Neural progenitor cell (in vitro differentiated cells): ENCODE results near the gene PDE4A. TPM values are rescaled to one million over a fixed set of nuclear protein-coding genes. Genes with fewer than 3 reads are reported as not detected.

Experiments used
- DNase-seq: peaks from one replicate; pipeline ENCODE4 v3.0.0-alpha.2; 2016; ENCODE audit warnings: low spot score
- H2AFZ ChIP-seq: fragments of 200-600 bp; sonication (generic); replicated peaks from 2 replicates; pipeline ENCODE4 v1.6.1; 2016; ENCODE audit warnings: antibody characterized with exemption
- H3F3A ChIP-seq: fragments of 200-600 bp; sonication (generic); 2 replicates; pipeline ENCODE4 v1.6.1; 2016; ENCODE audit warnings: antibody characterized with exemption, low read depth
- H3K27ac ChIP-seq: fragments of 200-600 bp; sonication (generic); 2 replicates; pipeline ENCODE4 v1.5.1; 2016; ENCODE audit warnings: mild to moderate bottlenecking
- H3K27me3 ChIP-seq: fragments of 200-600 bp; sonication (generic); 2 replicates; pipeline ENCODE4 v1.6.1; 2016; ENCODE audit warnings: mild to moderate bottlenecking, moderate library complexity
- H3K36me3 ChIP-seq: fragments of 200-600 bp; sonication (generic); 2 replicates; pipeline ENCODE4 v1.5.1; 2016
- H3K4me1 ChIP-seq: fragments of 200-600 bp; sonication (generic); 2 replicates; pipeline ENCODE4 v1.6.1; 2016; ENCODE audit warnings: mixed run types
- H3K4me2 ChIP-seq: fragments of 200-600 bp; sonication (generic); 2 replicates; pipeline ENCODE4 v1.6.1; 2016
- H3K4me3 ChIP-seq: fragments of 200-600 bp; sonication (generic); 2 replicates; pipeline ENCODE4 v1.5.1; 2016
- H3K79me2 ChIP-seq: fragments of 200-600 bp; sonication (generic); 2 replicates; pipeline ENCODE4 v1.6.1; 2016; ENCODE audit warnings: low read depth
- H3K9ac ChIP-seq: fragments of 200-600 bp; sonication (generic); 2 replicates; pipeline ENCODE4 v1.6.1; 2016
- H3K9me3 ChIP-seq: fragments of 200-600 bp; sonication (generic); 2 replicates; pipeline ENCODE4 v1.5.1; 2016; ENCODE audit warnings: low read depth
- H4K20me1 ChIP-seq: fragments of 200-600 bp; sonication (generic); 2 replicates; pipeline ENCODE4 v1.6.1; 2016; ENCODE audit warnings: low read depth
- H3K27ac Mint-ChIP-seq: 3 replicates; pipeline ENCODE4 v1.8.0; 2021; ENCODE audit warnings: mixed read lengths
- H3K27me3 Mint-ChIP-seq: 2 replicates; pipeline ENCODE4 v1.8.0; 2022; ENCODE audit warnings: low read depth, mild to moderate bottlenecking, inconsistent platforms, moderate library complexity, mixed read lengths; ENCODE audit not compliant: insufficient read depth
- H3K36me3 Mint-ChIP-seq: 3 replicates; pipeline ENCODE4 v1.8.0; 2021; ENCODE audit warnings: mixed read lengths
- H3K4me1 Mint-ChIP-seq: 3 replicates; pipeline ENCODE4 v1.8.0; 2021; ENCODE audit warnings: mixed read lengths
- H3K4me3 Mint-ChIP-seq: 3 replicates; pipeline ENCODE4 v1.8.0; 2021; ENCODE audit warnings: mild to moderate bottlenecking, moderate library complexity, mixed read lengths
- H3K9me3 Mint-ChIP-seq: 3 replicates; pipeline ENCODE4 v1.8.0; 2020; ENCODE audit warnings: mixed read lengths
- EZH2 ChIP-seq: fragments of 200-600 bp; sonication (generic); IDR thresholded peaks from 2 replicates; pipeline ENCODE4 v1.6.1; 2017; ENCODE audit warnings: antibody characterized with exemption, mild to moderate bottlenecking, moderate library complexity
- EZH2phosphoT487 ChIP-seq: fragments of 200-600 bp; sonication (generic); IDR thresholded peaks from 2 replicates; pipeline ENCODE4 v1.6.1; 2017; ENCODE audit warnings: antibody characterized with exemption
- total RNA-seq: library from RNA; depleted of rRNA; stranded (reverse); fragments of >200 nt; gene quantifications from 2 replicates; pipeline ENCODE4 v1.2.3, GENCODE V29; 2015; ENCODE audit warnings: low replicate concordance
- TF ChIP-seq, protein P1 (sequence below): fragments of 200-600 bp; sonication (generic); IDR thresholded peaks from 2 replicates; pipeline ENCODE4 v1.5.1; 2017; ENCODE audit warnings: antibody characterized with exemption, mild to moderate bottlenecking

Gene PDE4A
- total RNA-seq, 1 donor from 2014 or later: 0.37 TPM

DNA sequence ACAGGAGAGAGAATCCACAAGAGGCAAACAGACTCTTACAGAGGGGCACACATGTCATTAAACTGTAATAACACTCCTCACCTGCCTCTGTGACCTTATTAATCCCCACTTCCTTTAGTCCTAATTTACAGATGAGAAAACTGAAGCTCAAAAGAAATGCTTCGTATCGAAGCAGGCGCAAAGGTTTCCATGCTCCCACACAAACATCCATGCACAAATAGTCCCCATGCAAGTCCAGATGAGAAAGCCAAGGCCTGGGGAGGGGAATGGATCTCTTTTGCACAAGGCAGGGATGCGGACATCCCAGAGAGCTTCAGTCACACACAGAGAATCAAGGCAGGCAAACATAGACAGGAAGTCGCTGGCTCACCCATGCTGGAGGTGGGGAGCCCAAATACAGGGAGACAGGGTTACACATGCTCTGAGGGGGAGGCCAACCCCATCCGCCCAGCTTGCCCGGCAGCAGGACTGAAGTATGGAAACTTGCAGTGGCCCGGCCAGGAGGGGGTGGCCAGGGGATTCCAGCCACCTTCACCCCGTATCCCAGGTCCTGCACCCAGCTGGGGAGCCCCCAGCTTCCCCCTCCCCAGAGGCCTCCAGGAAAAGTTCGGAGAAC lies 96.4 kb downstream of the PDE4A start:
- Mint-ChIP-seq H3K36me3 (no peaks in the 10 kb centered on the region), H3K9me3 (peaks cover 3% of the 10 kb centered on the region), H3K4me3 (peak overlapping the region; percentile 86), H3K27ac (peak overlapping the region; percentile 38), H3K4me1 (peaks cover 34% of the 10 kb centered on the region), H3K27me3 (peaks cover 34% of the 10 kb centered on the region)
- TF ChIP-seq, protein P1, sequence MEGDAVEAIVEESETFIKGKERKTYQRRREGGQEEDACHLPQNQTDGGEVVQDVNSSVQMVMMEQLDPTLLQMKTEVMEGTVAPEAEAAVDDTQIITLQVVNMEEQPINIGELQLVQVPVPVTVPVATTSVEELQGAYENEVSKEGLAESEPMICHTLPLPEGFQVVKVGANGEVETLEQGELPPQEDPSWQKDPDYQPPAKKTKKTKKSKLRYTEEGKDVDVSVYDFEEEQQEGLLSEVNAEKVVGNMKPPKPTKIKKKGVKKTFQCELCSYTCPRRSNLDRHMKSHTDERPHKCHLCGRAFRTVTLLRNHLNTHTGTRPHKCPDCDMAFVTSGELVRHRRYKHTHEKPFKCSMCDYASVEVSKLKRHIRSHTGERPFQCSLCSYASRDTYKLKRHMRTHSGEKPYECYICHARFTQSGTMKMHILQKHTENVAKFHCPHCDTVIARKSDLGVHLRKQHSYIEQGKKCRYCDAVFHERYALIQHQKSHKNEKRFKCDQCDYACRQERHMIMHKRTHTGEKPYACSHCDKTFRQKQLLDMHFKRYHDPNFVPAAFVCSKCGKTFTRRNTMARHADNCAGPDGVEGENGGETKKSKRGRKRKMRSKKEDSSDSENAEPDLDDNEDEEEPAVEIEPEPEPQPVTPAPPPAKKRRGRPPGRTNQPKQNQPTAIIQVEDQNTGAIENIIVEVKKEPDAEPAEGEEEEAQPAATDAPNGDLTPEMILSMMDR: no peak
- TF ChIP-seq EZH2: no peak
- TF ChIP-seq EZH2phosphoT487: no peak
- no peaks in the 10 kb centered on the region for H3K79me2 ChIP-seq
- H3K27me3 ChIP-seq: peaks cover 93% of the 10 kb centered on the region
- no peak overlapping the region for H3K9ac ChIP-seq
- peak overlapping the region; percentile 63 for H2AFZ ChIP-seq
- H3K4me3 ChIP-seq: peak overlapping the region; percentile 44
- H3F3A ChIP-seq: peaks cover 31% of the 10 kb centered on the region
- H3K9me3 ChIP-seq: no peaks in the 10 kb centered on the region
- peaks cover 21% of the 10 kb centered on the region for H3K4me1 ChIP-seq
- H4K20me1 ChIP-seq: peaks cover 22% of the 10 kb centered on the region
- no peak for DNase-seq
- H3K4me2 ChIP-seq: peak overlapping the region; percentile 76
- H3K36me3 ChIP-seq: no peaks in the 10 kb centered on the region
- no peak overlapping the region for H3K27ac ChIP-seq

DNA sequence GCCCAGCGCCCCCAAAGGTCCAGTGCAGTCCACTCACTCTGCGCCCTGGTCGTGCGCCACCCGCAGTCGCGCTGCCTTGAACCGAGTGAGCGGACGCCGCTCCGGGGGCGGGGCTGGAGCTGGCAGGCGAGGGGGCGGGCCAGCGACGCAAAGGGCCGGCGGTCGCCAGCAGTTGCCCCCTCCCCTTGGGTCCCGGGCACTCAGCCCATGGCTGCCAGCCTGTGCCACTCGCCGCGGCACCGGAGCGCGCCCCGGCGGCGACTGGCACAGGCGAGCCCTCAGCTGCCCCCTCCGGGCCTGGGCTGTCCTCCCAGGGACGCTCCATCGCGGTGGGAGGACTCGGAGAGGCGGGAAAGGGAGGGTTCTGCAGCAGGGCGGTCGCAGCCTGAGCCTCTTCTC lies 97.0 kb downstream of the PDE4A start, which contains the start of gene S1PR5:
Gene S1PR5 (minus strand): TSS at position 87 of the 399 bp plus-strand sequence. CDS start 2,436 bp downstream, outside the sequence.
- peak within 1 kb of the TSS; percentile 86 for H3K4me3 Mint-ChIP-seq
- peaks cover 31% of the 10 kb centered on the region for H3F3A ChIP-seq
- H3K9ac ChIP-seq: no peak within 1 kb of the TSS
- peaks cover 21% of the 10 kb centered on the region for H3K4me1 ChIP-seq
- no peaks in the 10 kb centered on the region for H3K36me3 ChIP-seq
- TF ChIP-seq EZH2phosphoT487 (peak; percentile 79), EZH2 (peak; percentile 76)
- TF ChIP-seq, protein P1: peak; percentile 19
- H3K4me2 ChIP-seq: peak within 1 kb of the TSS; percentile 76
- H3K27me3 Mint-ChIP-seq: peaks cover 34% of the 10 kb centered on the region
- peaks cover 34% of the 10 kb centered on the region for H3K4me1 Mint-ChIP-seq
- no peaks in the 10 kb centered on the region for H3K9me3 ChIP-seq
- H3K27ac Mint-ChIP-seq: peak within 1 kb of the TSS; percentile 66
- H3K9me3 Mint-ChIP-seq: peaks cover 3% of the 10 kb centered on the region
- peaks cover 87% of the 10 kb centered on the region for H3K27me3 ChIP-seq
- H3K36me3 Mint-ChIP-seq: no peaks in the 10 kb centered on the region
- H4K20me1 ChIP-seq: peaks cover 22% of the 10 kb centered on the region
- DNase-seq: peak; percentile 54
- H2AFZ ChIP-seq: peak within 1 kb of the TSS; percentile 63
- H3K27ac ChIP-seq: no peak within 1 kb of the TSS
- peak within 1 kb of the TSS; percentile 44 for H3K4me3 ChIP-seq
- no peaks in the 10 kb centered on the region for H3K79me2 ChIP-seq

DNA sequence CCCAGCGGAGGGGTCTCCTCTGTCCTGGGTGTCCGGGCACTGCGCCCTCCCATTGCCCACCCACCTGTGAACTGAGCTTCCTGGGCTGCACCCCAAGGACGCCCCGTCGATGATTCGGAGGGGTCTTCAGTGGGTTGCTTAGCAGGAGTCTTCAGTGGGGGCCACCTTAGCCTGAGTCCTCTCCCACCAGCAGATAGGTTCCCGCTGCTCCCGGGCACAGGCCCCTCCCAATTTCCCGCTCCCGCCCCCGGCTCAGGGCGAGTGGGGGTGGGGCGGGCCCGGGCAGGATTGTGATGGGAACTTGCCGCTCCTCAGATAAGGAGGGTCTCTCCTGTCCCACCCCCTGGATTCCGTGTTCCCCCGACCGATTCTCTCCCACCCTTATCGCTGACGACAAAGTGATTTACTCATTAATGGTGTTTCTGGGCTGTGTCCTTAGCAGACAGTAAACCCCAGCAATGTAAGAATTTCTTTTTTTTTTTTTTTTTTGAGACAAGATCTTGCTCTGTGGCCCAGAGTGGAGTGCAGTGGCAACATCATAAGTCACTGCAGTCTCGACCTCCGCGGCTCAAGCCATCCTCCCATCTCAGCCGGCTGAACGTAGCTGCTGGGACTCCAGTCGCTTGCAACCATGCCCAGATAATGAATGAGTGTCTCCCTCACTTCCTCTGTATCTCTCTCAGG lies 97.6 kb downstream of the PDE4A start:
- no peaks in the 10 kb centered on the region for H3K79me2 ChIP-seq
- peaks cover 21% of the 10 kb centered on the region for H3K4me1 ChIP-seq
- H2AFZ ChIP-seq: peak overlapping the region; percentile 63
- H3K36me3 ChIP-seq: no peaks in the 10 kb centered on the region
- peaks cover 82% of the 10 kb centered on the region for H3K27me3 ChIP-seq
- Mint-ChIP-seq H3K27me3 (peaks cover 33% of the 10 kb centered on the region), H3K36me3 (no peaks in the 10 kb centered on the region), H3K4me3 (peak overlapping the region; percentile 76), H3K4me1 (peaks cover 34% of the 10 kb centered on the region), H3K27ac (peak overlapping the region; percentile 66), H3K9me3 (peaks cover 3% of the 10 kb centered on the region)
- H3F3A ChIP-seq: peaks cover 31% of the 10 kb centered on the region
- peak; percentile 39 for DNase-seq
- no peak overlapping the region for H3K27ac ChIP-seq
- H3K4me3 ChIP-seq: peak overlapping the region; percentile 44
- H3K9ac ChIP-seq: no peak overlapping the region
- TF ChIP-seq, protein P1: no peak
- TF ChIP-seq EZH2phosphoT487: peak; percentile 10
- peak; percentile 60 for TF ChIP-seq EZH2
- peaks cover 22% of the 10 kb centered on the region for H4K20me1 ChIP-seq
- no peaks in the 10 kb centered on the region for H3K9me3 ChIP-seq
- H3K4me2 ChIP-seq: peak overlapping the region; percentile 76
